ENCODE measurements around the gene ARRDC1. TPM values are rescaled to one million over a fixed set of nuclear protein-coding genes. Genes with fewer than 3 reads are reported as not detected.

ARRDC1 gene
- total and polyA plus RNA-seq, 9 of the 15 experiments (the other 6 are each of a cell fraction or from before 2014, with no cell fraction given): 0.21 to 45.3 (median 18.6) TPM

DNA sequence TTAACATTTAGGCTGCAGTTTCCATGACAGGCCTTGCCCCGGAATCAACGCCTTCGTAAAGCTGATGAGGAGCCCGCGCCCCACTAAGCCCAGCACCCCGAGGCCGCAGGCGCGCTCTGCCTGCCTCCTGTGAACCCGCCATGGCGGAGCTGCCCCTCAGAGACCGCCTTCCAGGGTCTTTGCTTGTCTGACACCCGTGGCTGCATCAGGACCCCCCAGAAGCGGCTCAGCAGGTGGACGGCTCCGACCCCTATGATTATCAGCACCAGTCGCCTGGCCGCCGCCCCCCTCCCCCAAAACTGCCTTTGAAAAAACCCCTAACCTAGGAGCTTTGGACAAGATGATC lies 26.3 kb upstream of the ARRDC1 start (continued):
- TF ChIP-seq, protein P1, sequence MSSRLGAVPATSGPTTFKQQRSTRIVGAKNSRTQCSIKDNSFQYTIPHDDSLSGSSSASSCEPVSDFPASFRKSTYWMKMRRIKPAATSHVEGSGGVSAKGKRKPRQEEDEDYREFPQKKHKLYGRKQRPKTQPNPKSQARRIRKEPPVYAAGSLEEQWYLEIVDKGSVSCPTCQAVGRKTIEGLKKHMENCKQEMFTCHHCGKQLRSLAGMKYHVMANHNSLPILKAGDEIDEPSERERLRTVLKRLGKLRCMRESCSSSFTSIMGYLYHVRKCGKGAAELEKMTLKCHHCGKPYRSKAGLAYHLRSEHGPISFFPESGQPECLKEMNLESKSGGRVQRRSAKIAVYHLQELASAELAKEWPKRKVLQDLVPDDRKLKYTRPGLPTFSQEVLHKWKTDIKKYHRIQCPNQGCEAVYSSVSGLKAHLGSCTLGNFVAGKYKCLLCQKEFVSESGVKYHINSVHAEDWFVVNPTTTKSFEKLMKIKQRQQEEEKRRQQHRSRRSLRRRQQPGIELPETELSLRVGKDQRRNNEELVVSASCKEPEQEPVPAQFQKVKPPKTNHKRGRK (tag; IDR thresholded peaks at IDR 0.05): no peak

DNA sequence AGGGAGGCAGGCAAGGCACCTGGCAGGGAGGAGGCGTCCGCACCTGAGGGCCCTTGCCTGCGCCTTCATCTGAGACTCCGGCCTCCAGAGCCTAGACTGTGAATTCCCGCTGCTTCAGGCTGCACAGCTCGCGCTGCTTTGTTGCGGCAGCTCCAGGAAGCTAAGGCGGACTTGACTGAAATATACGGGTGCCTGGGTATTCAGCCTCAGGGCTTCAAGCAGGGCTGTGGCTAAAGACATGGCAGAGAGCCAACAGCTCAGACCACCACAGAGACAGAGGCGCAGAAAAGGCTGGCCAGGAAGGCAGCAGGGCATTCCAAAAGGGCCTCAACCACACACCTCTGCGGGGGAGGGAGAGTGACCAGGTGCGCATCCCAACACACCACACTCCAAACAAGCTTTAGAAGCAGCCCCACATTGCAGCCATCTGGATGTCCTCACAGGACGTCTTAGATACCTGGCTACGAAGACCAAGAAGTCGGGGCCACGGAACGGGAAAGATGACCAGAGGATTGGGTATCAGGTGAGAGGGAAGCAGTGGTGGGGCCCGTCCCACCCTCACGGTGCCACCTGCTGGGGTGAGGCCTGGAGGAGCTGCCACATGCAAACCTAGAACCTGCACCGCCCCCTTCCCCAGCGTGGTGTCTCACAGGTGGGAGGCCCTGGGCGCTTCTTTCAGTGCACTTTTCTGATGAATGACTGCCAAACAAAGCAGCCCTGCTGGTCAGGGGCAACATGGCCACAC lies 25.1 kb upstream of the ARRDC1 start:
- WGBS (ENCODE audit: insufficient coverage, low coverage, missing lambda C conversion rate): 79% methylated on average over 19 of the region's 23 CpGs
- Histone ChIP-seq H3K79me2 (ENCODE audit: control insufficient read depth, insufficient read depth, low read length) (peaks cover 34% of the 10 kb centered on the region), H3K9me3 (replicated peaks; ENCODE audit: control insufficient read depth, insufficient read depth, low read depth, low read length) (no peaks in the 10 kb centered on the region), H3K4me3 (no peak overlapping the region), H3K4me2 (ENCODE audit: insufficient read depth, low read length) (no peak overlapping the region), H3K9me1 (ENCODE audit: control insufficient read depth, insufficient read depth, low read length) (peaks cover 12% of the 10 kb centered on the region), H3K36me3 (ENCODE audit: control insufficient read depth, insufficient read depth, low read length) (peaks cover 75% of the 10 kb centered on the region), H4K20me1 (replicated peaks; ENCODE audit: control insufficient read depth, insufficient read depth, low read length) (peaks cover 4% of the 10 kb centered on the region; the same call in 1 of the 2 replicates), H2AFZ (ENCODE audit: low read depth, low read length) (no peak overlapping the region), H3K27me3 (ENCODE audit: control insufficient read depth in 2 of 2, insufficient read depth in 2 of 2, low read length in 2 of 2) (no peaks in the 10 kb centered on the region), H3K27ac (ENCODE audit: extremely low read depth, low read depth, low read length) (no peak overlapping the region), H3K9ac (ENCODE audit: insufficient read depth in 1 of 2, low read depth in 2 of 2, low read length in 2 of 2) (peak overlapping the region in 1 of 2 experiments; percentile 80; a peak in 2 of 4 replicates), H3K4me1 (replicated peaks in 1 of 2; ENCODE audit: control insufficient read depth in 2 of 2, insufficient read depth in 2 of 2, low read length in 2 of 2) (peaks cover 22 to 61% of the 10 kb centered on the region in 2 experiments)
- intact Hi-C loops (cut with micrococcal nuclease): loop anchor here (10.0 kb wide), 1 partner anchor 94 kb away; no protein-coding TSS in a partner anchor
- in situ Hi-C loops (cut with MboI): no loop called here
- FAIRE-seq: no peak
- DNase-seq (ENCODE audit: extremely low read depth in 1 of 4, low spot score in 3 of 4): no peak
- no peak for ATAC-seq
- no TSS peak for BruUV-seq (replicated peaks)
- ChIA-PET POLR2A (interaction anchor here (0.6 to 1.5 kb wide), 6 partner anchors 8 to 316 kb away, joined by 3 to 5 read pairs (median 4); partner anchors contain the start of genes EHMT1 and ZMYND19), CTCF (ENCODE audit: low intra/inter-chr PET ratio) (no interaction called here)
- TF ChIP-seq ZBTB5 (IDR thresholded peaks at IDR 0.05) (no peak), ZZZ3 (IDR thresholded peaks at IDR 0.05) (no peak), PCBP1 (IDR thresholded peaks at IDR 0.05; ENCODE audit: low read depth, low read length, poor library complexity, severe bottlenecking) (no peak), RBFOX2 (IDR thresholded peaks at IDR 0.05; ENCODE audit: low read depth, low read length) (peak; percentile 37; the same call in 1 of the 2 replicates), ZNF79 (CRISPR knock-in tag; IDR thresholded peaks at IDR 0.05; ENCODE audit: low read depth) (no peak), ZNF347 (CRISPR knock-in tag; IDR thresholded peaks at IDR 0.05; ENCODE audit: low read depth) (no peak), LCOR (CRISPR knock-in tag; IDR thresholded peaks at IDR 0.05) (no peak)
- TF ChIP-seq, protein P2, sequence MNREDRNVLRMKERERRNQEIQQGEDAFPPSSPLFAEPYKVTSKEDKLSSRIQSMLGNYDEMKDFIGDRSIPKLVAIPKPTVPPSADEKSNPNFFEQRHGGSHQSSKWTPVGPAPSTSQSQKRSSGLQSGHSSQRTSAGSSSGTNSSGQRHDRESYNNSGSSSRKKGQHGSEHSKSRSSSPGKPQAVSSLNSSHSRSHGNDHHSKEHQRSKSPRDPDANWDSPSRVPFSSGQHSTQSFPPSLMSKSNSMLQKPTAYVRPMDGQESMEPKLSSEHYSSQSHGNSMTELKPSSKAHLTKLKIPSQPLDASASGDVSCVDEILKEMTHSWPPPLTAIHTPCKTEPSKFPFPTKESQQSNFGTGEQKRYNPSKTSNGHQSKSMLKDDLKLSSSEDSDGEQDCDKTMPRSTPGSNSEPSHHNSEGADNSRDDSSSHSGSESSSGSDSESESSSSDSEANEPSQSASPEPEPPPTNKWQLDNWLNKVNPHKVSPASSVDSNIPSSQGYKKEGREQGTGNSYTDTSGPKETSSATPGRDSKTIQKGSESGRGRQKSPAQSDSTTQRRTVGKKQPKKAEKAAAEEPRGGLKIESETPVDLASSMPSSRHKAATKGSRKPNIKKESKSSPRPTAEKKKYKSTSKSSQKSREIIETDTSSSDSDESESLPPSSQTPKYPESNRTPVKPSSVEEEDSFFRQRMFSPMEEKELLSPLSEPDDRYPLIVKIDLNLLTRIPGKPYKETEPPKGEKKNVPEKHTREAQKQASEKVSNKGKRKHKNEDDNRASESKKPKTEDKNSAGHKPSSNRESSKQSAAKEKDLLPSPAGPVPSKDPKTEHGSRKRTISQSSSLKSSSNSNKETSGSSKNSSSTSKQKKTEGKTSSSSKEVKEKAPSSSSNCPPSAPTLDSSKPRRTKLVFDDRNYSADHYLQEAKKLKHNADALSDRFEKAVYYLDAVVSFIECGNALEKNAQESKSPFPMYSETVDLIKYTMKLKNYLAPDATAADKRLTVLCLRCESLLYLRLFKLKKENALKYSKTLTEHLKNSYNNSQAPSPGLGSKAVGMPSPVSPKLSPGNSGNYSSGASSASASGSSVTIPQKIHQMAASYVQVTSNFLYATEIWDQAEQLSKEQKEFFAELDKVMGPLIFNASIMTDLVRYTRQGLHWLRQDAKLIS (CRISPR knock-in tag; IDR thresholded peaks at IDR 0.05): no peak
- TF ChIP-seq, protein P3, sequence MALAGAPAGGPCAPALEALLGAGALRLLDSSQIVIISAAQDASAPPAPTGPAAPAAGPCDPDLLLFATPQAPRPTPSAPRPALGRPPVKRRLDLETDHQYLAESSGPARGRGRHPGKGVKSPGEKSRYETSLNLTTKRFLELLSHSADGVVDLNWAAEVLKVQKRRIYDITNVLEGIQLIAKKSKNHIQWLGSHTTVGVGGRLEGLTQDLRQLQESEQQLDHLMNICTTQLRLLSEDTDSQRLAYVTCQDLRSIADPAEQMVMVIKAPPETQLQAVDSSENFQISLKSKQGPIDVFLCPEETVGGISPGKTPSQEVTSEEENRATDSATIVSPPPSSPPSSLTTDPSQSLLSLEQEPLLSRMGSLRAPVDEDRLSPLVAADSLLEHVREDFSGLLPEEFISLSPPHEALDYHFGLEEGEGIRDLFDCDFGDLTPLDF (CRISPR knock-in tag; IDR thresholded peaks at IDR 0.05): no peak

Measured in K562 (cell line).